A673 (cell line): Measurements from ENCODE around the gene PLCD3. TPM values are rescaled to one million over a fixed set of nuclear protein-coding genes. Genes with fewer than 3 reads are reported as not detected.
A peak's percentile ranks its signal among the peaks of the same experiment; 100 is the strongest.

ENCODE experiments used
- BruUV-seq: library from RNA; stranded (reverse); fragments of 400-500 nt; replicated peaks from 2 replicates; lab custom pipeline; 2021; lab: Mats Ljungman, UMichigan
- CTCF ChIA-PET: fragments of 300-600 bp; sonication (Branson Sonifier 250); formaldehyde crosslinking; loops from one replicate; lab custom pipeline; 2022; ENCODE audit warnings: antibody characterized with exemption; lab: Charles Lee
- POLR2A ChIA-PET: fragments of 300-600 bp; sonication (Branson Sonifier 250); formaldehyde crosslinking; loops from one replicate; lab custom pipeline; 2022; ENCODE audit warnings: antibody characterized with exemption; ENCODE audit not compliant: low non-redundant PET; lab: Charles Lee
- DNase-seq: peaks from one replicate; pipeline ENCODE4 v3.0.0-alpha.2; 2015; ENCODE audit warnings: low spot score
- H3K27ac ChIP-seq: fragments of 200-600 bp; sonication (generic); 2 replicates; pipeline ENCODE4 v1.5.1; 2016; ENCODE audit warnings: mixed run types, low read depth, mild to moderate bottlenecking, mixed read lengths, antibody characterized with exemption, low read length; ENCODE audit not compliant: poor library complexity, severe bottlenecking
- H3K27me3 ChIP-seq: fragments of 200-600 bp; sonication (generic); replicated peaks from 2 replicates; pipeline ENCODE4 v1.6.1; 2017; ENCODE audit warnings: mixed run types, low read depth, mild to moderate bottlenecking, mixed read lengths, antibody characterized with exemption, low read length; ENCODE audit not compliant: insufficient read depth, poor library complexity
- H3K36me3 ChIP-seq: fragments of 200-600 bp; sonication (generic); 2 replicates; pipeline ENCODE4 v1.6.1; 2016; ENCODE audit warnings: mixed run types, mild to moderate bottlenecking, mixed read lengths, antibody characterized with exemption, low read length; ENCODE audit not compliant: insufficient read depth, poor library complexity, severe bottlenecking
- H3K4me1 ChIP-seq: fragments of 200-600 bp; sonication (generic); 2 replicates; pipeline ENCODE4 v1.6.1; 2017; ENCODE audit warnings: mixed run types, mild to moderate bottlenecking, mixed read lengths, antibody characterized with exemption, low read length; ENCODE audit not compliant: insufficient read depth, poor library complexity, severe bottlenecking
- H3K4me3 ChIP-seq: fragments of 200-600 bp; sonication (generic); 2 replicates; pipeline ENCODE4 v1.5.1; 2016; ENCODE audit warnings: low read depth, mixed run types, mild to moderate bottlenecking, mixed read lengths, low read length; ENCODE audit not compliant: poor library complexity, severe bottlenecking
- H3K9me3 ChIP-seq: fragments of 200-600 bp; sonication (generic); 2 replicates; pipeline ENCODE4 v1.6.1; 2016; ENCODE audit warnings: mixed run types, low read depth, mild to moderate bottlenecking, mixed read lengths, antibody characterized with exemption, low read length; ENCODE audit not compliant: poor library complexity, severe bottlenecking
- EZH2 ChIP-seq: fragments of 200-600 bp; sonication (generic); IDR thresholded peaks from 2 replicates; pipeline ENCODE4 v1.6.1; 2017; ENCODE audit warnings: borderline replicate concordance, low read depth, mild to moderate bottlenecking, mixed read lengths, antibody characterized with exemption, low read length; ENCODE audit not compliant: poor library complexity, severe bottlenecking
- intact Hi-C: fragments of 100-400 bp; cut with micrococcal nuclease; formaldehyde crosslinking; loops from one replicate; pipeline ENCODE4 v1.10.0; 2022; ENCODE audit not compliant: unreplicated experiment
- total RNA-seq: library from RNA; stranded (reverse); gene quantifications from 2 replicates; pipeline ENCODE4 v1.2.3, GENCODE V29; 2021
- TF ChIP-seq, protein P1 (sequence below): fragments of 300-800, 200-600 bp; sonication (generic); conservative IDR thresholded peaks from 2 replicates; pipeline ENCODE4 v1.5.1; 2017; ENCODE audit warnings: low read depth, mild to moderate bottlenecking, antibody characterized with exemption, low read length, moderate library complexity, mixed read lengths

The PLCD3 gene
- total RNA-seq, 1 experiment from 2014 or later: 12.0 TPM

DNA sequence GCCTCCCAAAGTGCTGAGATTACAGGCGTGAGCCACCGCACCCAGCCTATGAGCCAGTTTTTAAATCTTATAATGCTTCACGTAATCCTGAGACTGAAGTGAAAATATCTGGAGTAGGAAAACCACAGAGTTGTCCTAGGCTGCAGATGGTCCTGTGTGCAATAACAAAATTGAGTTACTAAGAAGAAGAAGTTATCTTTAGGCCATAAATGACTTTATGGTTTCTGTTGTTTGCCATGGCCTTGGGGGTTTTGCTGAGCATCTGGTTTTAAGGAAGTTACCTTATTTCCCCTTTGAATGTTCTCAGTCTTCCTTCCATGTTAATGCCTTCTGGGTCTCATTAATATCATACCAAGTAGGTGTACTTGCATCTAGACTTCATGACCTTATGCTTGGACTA lies 54.7 kb downstream of the PLCD3 start:
- ChIA-PET CTCF (no interaction called here), POLR2A (no interaction called here)
- Histone ChIP-seq H3K4me1 (peaks cover 9% of the 10 kb centered on the region), H3K9me3 (no peaks in the 10 kb centered on the region), H3K27me3 (no peaks in the 10 kb centered on the region), H3K4me3 (no peak overlapping the region), H3K27ac (no peak overlapping the region), H3K36me3 (peaks cover 10% of the 10 kb centered on the region)
- TF ChIP-seq EZH2: no peak
- TF ChIP-seq, protein P1, sequence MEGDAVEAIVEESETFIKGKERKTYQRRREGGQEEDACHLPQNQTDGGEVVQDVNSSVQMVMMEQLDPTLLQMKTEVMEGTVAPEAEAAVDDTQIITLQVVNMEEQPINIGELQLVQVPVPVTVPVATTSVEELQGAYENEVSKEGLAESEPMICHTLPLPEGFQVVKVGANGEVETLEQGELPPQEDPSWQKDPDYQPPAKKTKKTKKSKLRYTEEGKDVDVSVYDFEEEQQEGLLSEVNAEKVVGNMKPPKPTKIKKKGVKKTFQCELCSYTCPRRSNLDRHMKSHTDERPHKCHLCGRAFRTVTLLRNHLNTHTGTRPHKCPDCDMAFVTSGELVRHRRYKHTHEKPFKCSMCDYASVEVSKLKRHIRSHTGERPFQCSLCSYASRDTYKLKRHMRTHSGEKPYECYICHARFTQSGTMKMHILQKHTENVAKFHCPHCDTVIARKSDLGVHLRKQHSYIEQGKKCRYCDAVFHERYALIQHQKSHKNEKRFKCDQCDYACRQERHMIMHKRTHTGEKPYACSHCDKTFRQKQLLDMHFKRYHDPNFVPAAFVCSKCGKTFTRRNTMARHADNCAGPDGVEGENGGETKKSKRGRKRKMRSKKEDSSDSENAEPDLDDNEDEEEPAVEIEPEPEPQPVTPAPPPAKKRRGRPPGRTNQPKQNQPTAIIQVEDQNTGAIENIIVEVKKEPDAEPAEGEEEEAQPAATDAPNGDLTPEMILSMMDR: no peak
- no TSS peak for BruUV-seq
- DNase-seq: no peak
- intact Hi-C loops: no loop called here

DNA sequence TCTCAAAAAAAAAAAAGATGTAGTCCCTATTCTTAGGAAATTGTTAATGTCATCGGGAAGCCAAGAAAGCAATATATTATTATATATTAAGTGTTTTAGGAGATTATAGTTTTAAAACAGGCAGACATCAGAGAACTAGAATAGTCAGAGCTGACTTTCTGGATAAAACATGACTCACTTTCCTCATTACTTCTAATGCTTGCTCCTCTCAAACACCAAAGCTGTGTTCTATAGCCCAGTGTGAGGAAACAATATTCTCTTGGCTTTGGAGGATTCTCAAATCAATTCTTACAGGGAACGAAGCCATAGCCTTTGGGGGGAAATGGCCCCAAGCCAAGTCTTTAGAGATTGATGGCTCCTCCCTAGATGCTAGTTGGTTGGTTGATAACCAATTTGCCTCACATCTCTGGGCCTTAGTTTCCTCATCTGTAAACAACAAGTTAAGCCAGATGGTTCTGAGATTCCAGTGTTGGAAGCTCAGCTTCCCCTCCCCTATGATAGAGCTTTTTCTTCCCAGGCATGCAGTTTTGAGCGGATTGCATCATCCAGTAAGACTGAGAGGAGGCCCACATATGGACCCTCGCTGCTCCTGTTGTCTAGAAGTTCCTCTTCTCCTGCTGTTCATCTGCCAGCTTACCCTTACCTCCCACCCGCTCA lies 58.8 kb downstream of the PLCD3 start:
- Histone ChIP-seq H3K36me3 (peaks cover 7% of the 10 kb centered on the region), H3K9me3 (no peaks in the 10 kb centered on the region), H3K27ac (peak overlapping the region; percentile 80), H3K27me3 (no peaks in the 10 kb centered on the region), H3K4me1 (peaks cover 9% of the 10 kb centered on the region), H3K4me3 (no peak overlapping the region)
- no peak for TF ChIP-seq EZH2
- TF ChIP-seq, protein P1: no peak
- ChIA-PET POLR2A (interaction anchor here (1.1 kb wide), 1 partner anchor 75 kb away, joined by 3 read pairs; the partner anchor contains the start of gene HEXIM1), CTCF (no interaction called here)
- DNase-seq: peak; percentile 40
- intact Hi-C loops: no loop called here
- BruUV-seq: no TSS peak

DNA sequence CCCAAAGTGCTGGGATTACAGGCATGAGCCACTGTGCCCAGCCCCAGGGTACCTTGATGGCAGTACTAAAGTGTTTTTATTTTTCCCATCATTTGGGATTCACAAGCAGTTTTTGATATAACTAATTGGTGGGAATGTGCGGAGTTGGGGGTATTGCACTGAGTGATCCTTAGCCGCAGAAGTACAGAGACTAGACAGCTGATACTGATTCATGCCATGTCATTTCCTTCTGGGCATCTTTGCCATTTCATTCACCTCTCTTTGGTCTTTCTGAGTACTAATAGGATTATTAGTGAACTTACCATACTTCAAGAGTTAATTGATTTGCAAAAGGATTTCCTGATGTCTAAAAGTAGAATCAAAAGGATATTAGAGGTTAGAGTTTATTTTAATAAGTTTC lies 61.5 kb downstream of the PLCD3 start:
- H3K27ac ChIP-seq: no peak overlapping the region
- no peak overlapping the region for H3K4me3 ChIP-seq
- no peak for TF ChIP-seq EZH2
- TF ChIP-seq, protein P1: no peak
- CTCF ChIA-PET: interaction anchor here (0.6 kb wide), 1 partner anchor 28 kb away, joined by 3 read pairs; no protein-coding TSS in a partner anchor
- BruUV-seq: no TSS peak
- peaks cover 7% of the 10 kb centered on the region for H3K36me3 ChIP-seq
- no peaks in the 10 kb centered on the region for H3K9me3 ChIP-seq
- no peak for DNase-seq
- intact Hi-C loops: no loop called here
- POLR2A ChIA-PET: no interaction called here
- no peaks in the 10 kb centered on the region for H3K27me3 ChIP-seq
- H3K4me1 ChIP-seq: peaks cover 9% of the 10 kb centered on the region
